ENCODE results near the gene ACTL6B.
"Not testable (repeated sequence)": the region's sequence is repeated elsewhere in the genome, so short reads cannot be mapped to it uniquely, and the experiment has no call there.

The ACTL6B gene

DNA sequence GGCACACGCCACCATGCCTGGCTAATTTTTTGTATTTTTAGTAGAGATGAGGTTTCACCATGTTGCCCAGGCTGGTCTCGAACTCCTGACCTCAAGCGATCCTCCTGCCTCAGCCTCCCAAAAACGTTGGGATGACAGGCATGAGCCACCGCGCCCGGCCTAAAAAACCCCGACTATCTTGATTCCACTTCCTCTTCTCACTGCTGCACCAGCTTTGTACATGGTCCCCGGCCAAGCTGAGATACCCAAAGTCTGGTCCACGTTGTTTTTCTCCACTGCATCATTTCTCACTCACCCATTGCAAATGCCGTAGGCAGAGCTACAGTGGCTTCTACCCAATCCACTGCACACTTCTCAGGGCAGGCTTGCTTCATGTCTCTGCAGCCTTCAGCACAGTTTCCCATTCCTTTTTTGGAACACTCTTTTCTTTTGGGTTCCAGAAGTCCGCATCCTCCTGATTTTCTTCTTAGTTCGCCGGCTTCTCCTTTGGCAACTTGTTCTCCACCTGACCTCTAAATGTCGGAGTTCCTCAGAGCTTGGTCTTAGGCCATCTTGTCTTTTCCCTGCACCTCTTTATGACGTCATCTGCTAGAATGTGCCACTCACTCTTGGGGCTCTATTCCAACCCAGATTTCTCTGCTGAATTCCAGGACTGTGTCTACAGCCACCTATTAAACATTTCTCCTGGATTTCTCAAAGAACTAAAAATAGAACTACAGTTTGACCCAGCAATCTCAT, 11.3 kb upstream of the ACTL6B start:
- no peak for DNase-seq (ENCODE audit: low read depth)
- no peak overlapping the region for H3K4me3 ChIP-seq (ENCODE audit: low read depth, low read length)
- TF ChIP-seq, protein P1, sequence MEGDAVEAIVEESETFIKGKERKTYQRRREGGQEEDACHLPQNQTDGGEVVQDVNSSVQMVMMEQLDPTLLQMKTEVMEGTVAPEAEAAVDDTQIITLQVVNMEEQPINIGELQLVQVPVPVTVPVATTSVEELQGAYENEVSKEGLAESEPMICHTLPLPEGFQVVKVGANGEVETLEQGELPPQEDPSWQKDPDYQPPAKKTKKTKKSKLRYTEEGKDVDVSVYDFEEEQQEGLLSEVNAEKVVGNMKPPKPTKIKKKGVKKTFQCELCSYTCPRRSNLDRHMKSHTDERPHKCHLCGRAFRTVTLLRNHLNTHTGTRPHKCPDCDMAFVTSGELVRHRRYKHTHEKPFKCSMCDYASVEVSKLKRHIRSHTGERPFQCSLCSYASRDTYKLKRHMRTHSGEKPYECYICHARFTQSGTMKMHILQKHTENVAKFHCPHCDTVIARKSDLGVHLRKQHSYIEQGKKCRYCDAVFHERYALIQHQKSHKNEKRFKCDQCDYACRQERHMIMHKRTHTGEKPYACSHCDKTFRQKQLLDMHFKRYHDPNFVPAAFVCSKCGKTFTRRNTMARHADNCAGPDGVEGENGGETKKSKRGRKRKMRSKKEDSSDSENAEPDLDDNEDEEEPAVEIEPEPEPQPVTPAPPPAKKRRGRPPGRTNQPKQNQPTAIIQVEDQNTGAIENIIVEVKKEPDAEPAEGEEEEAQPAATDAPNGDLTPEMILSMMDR (IDR thresholded peaks at IDR 0.05; ENCODE audit: control insufficient read depth, extremely low read depth, insufficient read depth) = no peak

DNA sequence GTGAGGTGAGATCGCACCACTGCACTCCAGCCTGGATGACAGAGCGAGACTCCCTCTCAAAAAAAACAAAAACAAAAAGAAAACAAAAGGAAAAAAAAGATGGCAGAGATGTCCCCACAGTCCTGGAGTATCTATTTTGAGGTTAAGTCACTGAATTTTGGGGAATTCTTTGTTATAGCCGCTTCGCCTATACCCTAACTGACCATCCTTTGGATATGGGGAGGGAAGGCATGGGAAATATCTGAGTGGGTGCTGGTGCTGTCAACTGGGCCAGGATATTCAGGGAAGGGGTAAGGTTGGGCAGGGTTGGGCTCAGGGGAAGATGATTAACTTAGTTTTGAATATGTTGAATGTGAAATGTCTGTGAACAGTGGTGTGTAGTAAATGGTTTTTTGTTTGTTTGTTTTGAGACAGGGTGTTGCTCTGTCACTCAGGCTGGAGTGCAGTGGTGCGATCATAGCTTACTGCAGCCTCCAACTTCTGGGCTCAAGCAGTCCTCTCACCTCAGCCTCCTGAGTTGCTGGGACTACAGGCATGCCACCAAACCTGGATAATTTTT, 9.0 kb upstream of the ACTL6B start:
- TF ChIP-seq, protein P1 (IDR thresholded peaks at IDR 0.05; ENCODE audit: control insufficient read depth, extremely low read depth, insufficient read depth) = no peak
- no peak for DNase-seq (ENCODE audit: low read depth)
- no peak overlapping the region for H3K4me3 ChIP-seq (ENCODE audit: low read depth, low read length)

DNA sequence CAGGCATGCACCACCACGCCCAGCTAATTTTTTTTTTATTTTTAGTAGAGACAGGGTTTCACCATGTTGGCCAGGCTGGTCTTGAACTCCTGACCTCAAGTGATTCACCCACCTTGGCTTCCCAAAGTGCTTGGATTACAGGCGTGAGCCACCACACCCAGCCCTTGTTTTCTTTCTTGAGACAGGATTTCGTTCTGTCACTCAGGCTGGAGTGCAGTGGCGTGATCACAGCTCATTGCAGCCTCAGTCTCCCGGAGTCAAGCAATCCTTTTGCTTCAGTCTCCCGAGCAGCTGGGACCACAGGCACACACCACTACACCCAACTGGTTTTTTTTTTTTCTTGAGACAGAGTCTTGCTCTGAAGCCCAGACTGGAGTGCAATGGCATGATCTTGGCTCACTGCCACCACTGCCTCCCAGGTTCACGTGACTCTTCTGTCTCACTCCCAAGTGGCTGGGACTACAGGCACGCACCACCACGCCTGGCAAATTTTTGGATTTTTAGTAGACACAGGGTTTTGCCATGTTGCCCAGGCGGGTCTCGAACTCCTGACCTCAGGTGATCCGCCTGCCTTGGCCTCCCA, 6.0 kb upstream of the ACTL6B start:
- DNase-seq (ENCODE audit: low read depth); H3K4me3 ChIP-seq (ENCODE audit: low read depth, low read length): not testable (repeated sequence)

DNA sequence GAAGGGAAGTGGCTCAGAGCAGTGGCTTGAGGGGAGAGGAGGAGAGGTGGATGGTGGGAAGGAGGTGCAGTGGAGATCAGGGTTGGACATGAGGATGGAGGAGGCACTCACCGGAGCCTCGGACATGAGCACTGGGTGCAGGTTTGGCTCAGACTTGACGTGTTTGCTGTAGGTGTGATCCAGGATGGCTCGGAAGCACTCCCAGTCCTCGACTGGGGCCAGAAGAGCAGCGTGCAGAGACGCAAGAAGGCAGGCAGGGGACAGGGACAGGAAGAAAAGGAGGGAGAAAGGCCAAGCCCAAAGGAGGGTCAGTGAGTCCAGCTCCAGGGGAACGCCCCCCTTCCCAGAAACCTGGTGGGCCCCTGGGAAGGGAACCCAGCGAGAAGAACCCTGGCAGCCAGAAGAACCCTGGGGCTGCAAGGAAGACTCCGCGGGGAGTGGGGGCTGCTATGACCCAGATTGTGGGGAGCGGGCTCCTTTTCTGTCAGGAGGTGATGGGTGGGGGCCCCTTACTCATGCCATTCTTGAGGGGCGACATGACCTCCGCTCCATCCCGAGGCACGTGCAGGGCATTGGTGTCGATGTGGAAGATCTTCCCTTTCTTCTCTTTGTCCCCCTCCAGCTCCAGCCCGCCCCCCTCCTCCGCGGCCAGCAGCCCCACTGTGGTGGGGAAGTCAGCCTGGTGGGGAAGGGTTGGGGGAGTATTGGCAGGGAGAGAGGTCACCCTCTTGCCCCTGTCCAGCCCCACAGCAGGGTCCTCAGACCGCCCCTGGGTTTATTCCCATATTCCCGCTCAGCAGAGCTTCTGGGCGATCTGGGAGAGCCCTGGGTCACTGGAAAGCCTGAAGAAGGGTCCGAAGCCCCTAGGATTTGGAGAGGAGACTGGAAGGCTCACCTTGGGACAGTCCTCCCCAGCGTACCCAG, 1.1 kb downstream of the ACTL6B start:
- TF ChIP-seq, protein P1 (IDR thresholded peaks at IDR 0.05; ENCODE audit: control insufficient read depth, extremely low read depth, insufficient read depth) = no peak
- no peak overlapping the region for H3K4me3 ChIP-seq (ENCODE audit: low read depth, low read length)
- DNase-seq (ENCODE audit: low read depth) = no peak

DNA sequence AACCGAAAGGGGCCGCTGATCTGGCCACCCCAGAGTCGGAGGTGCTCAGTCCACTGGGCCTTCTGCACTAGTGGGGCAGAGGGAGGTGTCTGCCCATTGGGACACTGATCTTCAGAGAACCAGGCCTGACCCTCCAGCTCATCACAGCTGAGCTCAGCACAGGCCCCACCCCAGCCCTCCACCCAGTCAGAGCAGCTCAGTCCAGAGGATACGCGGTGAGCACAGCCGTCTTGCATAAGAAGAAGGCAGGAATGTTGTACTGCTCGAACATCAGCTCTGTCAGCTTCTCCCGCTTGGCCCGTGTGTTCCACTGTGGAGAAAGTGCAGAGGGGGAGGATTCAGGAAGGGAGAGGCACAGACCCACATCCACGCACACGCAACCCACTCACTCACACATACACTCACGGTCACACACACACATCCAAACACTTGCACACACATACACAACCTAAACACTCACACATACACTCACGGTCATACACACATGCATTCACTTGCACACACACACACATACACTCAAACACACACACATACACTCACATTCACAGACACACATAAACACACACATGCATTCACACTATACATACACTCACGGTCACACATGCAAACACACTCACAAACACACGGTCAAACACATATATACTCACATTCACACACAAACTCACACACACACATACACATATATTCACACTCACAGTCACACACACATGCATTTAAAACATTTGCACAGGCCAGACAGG, 6.3 kb downstream of the ACTL6B start:
- H3K4me3 ChIP-seq (ENCODE audit: low read depth, low read length) = no peak overlapping the region
- DNase-seq (ENCODE audit: low read depth) = no peak
- TF ChIP-seq, protein P1 (IDR thresholded peaks at IDR 0.05; ENCODE audit: control insufficient read depth, extremely low read depth, insufficient read depth) = no peak

DNA sequence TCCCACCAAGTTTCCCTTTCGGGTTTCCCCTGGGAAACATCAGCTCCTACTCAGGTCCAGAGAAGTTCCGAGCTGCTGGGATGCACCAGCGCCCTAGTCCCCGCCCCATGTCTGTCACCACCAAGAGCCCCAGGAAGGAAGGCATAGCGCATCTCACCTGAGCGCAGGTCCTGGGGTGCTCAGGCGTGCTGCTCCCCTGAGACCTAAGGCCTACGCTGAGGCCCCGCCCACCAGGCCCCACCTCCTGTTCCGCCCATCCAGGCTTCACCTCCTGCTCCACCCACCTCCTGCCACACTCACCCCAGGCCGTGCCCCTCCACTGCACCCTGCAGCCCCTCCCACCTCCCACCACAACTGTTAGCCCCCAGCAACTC, 13.7 kb downstream of the ACTL6B start:
- TF ChIP-seq, protein P1 (IDR thresholded peaks at IDR 0.05; ENCODE audit: control insufficient read depth, extremely low read depth, insufficient read depth) = no peak
- H3K4me3 ChIP-seq (ENCODE audit: low read depth, low read length) = no peak overlapping the region
- no peak for DNase-seq (ENCODE audit: low read depth)
